PC-9 (cell line): Measurements from ENCODE around the gene OSBPL10. TPM values are rescaled to one million over a fixed set of nuclear protein-coding genes. Genes with fewer than 3 reads are reported as not detected.

Experiments
- BruUV-seq: library from RNA; stranded (reverse); fragments of 400-500 nt; replicated peaks from 2 replicates; lab custom pipeline; 2021; lab: Mats Ljungman, UMichigan
- CTCF ChIA-PET: fragments of 300-600 bp; sonication (Branson Sonifier 250); formaldehyde crosslinking; loops from one replicate; lab custom pipeline; 2022; ENCODE audit warnings: antibody characterized with exemption; lab: Charles Lee
- POLR2A ChIA-PET: fragments of 300-600 bp; sonication (Branson Sonifier 250); formaldehyde crosslinking; loops from one replicate; lab custom pipeline; 2022; ENCODE audit warnings: antibody characterized with exemption; ENCODE audit not compliant: unreplicated experiment; lab: Charles Lee
- DNase-seq, 2 experiments: peaks; one replicate each; pipeline versions ENCODE4 v3.0.0 to v3.0.0-alpha.2; 2015 to 2022; ENCODE audit warnings: mixed read lengths in 1 of 2
- H2AFZ ChIP-seq: fragments of 200-600 bp; sonication (generic); 2 replicates; pipeline ENCODE4 v1.8.1; 2017; ENCODE audit warnings: antibody characterized with exemption
- H3F3A ChIP-seq: fragments of 200-600 bp; sonication (generic); 2 replicates; pipeline ENCODE4 v1.8.1; 2017; ENCODE audit warnings: antibody characterized with exemption, mild to moderate bottlenecking, low read depth; ENCODE audit not compliant: insufficient read depth
- H3K27ac ChIP-seq: fragments of 200-600 bp; sonication (generic); 2 replicates; pipeline ENCODE4 v1.6.1; 2016; ENCODE audit warnings: mixed run types
- H3K27me3 ChIP-seq: fragments of 200-600 bp; sonication (generic); 2 replicates; pipeline ENCODE4 v1.6.1; 2016; ENCODE audit warnings: low read depth, mixed run types; ENCODE audit not compliant: insufficient read depth
- H3K36me3 ChIP-seq: fragments of 200-600 bp; sonication (generic); 2 replicates; pipeline ENCODE4 v1.6.1; 2016; ENCODE audit warnings: low read depth, mixed run types
- H3K4me1 ChIP-seq: fragments of 200-600 bp; sonication (generic); replicated peaks from 2 replicates; pipeline ENCODE4 v1.6.1; 2016; ENCODE audit warnings: mixed run types; ENCODE audit not compliant: insufficient read depth
- H3K4me2 ChIP-seq: fragments of 200-600 bp; sonication (generic); 2 replicates; pipeline ENCODE4 v1.6.1; 2017; ENCODE audit warnings: mixed run types
- H3K4me3 ChIP-seq: fragments of 200-600 bp; sonication (generic); 2 replicates; pipeline ENCODE4 v1.6.1; 2016; ENCODE audit warnings: mixed run types
- H3K79me2 ChIP-seq: fragments of 200-600 bp; sonication (generic); 2 replicates; pipeline ENCODE4 v1.6.1; 2017; ENCODE audit warnings: low read depth, mixed run types
- H3K9me2 ChIP-seq: fragments of 200-600 bp; sonication (generic); 2 replicates; pipeline ENCODE4 v1.8.1; 2017; ENCODE audit warnings: mild to moderate bottlenecking; ENCODE audit not compliant: insufficient read depth
- H3K9me3 ChIP-seq: fragments of 200-600 bp; sonication (generic); 2 replicates; pipeline ENCODE4 v1.8.1; 2016; ENCODE audit warnings: low read depth; ENCODE audit not compliant: insufficient read depth
- H4K20me1 ChIP-seq: fragments of 200-600 bp; sonication (generic); 2 replicates; pipeline ENCODE4 v1.8.1; 2017; ENCODE audit not compliant: insufficient read depth
- CTCF ChIP-seq: fragments of 200-600 bp; sonication (generic); conservative IDR thresholded peaks from 2 replicates; pipeline ENCODE4 v1.6.1; 2017; ENCODE audit warnings: mixed run types, antibody characterized with exemption, mild to moderate bottlenecking, moderate library complexity
- EZH2 ChIP-seq: fragments of 200-600 bp; sonication (generic); IDR thresholded peaks from 2 replicates; pipeline ENCODE4 v1.8.0; 2017; ENCODE audit warnings: antibody characterized with exemption, low read depth
- intact Hi-C: fragments of 100-400 bp; cut with micrococcal nuclease; formaldehyde crosslinking; loops from one replicate; pipeline ENCODE4 v1.10.0; 2022; ENCODE audit not compliant: unreplicated experiment
- total RNA-seq: library from RNA; stranded (reverse); gene quantifications from 2 replicates; pipeline ENCODE4 v1.2.3, GENCODE V29; 2021

Gene OSBPL10
- total RNA-seq, 1 experiment from 2014 or later: 42.0 TPM

- CTCF ChIA-PET: no interaction called here
- Histone ChIP-seq H3K4me3 (no peak overlapping the region), H4K20me1 (no peaks in the 10 kb centered on the region), H3K27ac (no peak overlapping the region), H3K79me2 (peaks cover 4% of the 10 kb centered on the region; the same call in 1 of the 2 replicates), H3K4me2 (no peak overlapping the region), H3K36me3 (no peaks in the 10 kb centered on the region), H2AFZ (no peak overlapping the region), H3F3A (peaks cover 5% of the 10 kb centered on the region; the same call in 1 of the 2 replicates), H3K4me1 (peaks cover 14% of the 10 kb centered on the region), H3K9me3 (no peaks in the 10 kb centered on the region), H3K9me2 (no peaks in the 10 kb centered on the region), H3K27me3 (no peaks in the 10 kb centered on the region)
- POLR2A ChIA-PET: no interaction called here
- TF ChIP-seq CTCF: no peak
- TF ChIP-seq EZH2: no peak
- no peak for DNase-seq
- BruUV-seq: no TSS peak
- intact Hi-C loops: no loop called here
These were observed 6.6 kb downstream of the OSBPL10 start for GRCh38 chr3:31974471-31974870.

DNA sequence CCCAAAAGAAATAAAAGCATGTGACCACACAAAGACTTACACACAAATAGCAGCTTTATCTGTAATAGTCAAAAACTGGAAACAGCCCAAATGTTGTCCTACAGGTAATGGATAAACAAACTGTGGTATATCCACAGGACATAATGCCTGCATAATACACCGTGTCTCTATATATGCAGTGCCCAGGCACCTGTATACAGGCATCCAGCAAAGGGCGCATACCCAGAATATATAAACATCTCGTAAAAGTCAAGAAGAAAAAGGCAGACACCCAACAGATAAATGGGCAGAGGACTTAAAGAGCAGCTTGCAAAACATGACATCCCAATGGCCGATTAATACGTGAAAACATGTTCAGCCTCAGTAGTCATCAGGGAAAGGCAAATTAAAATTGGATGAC, 7.2 kb downstream of the OSBPL10 start:
- H3K36me3 ChIP-seq: no peaks in the 10 kb centered on the region
- no peaks in the 10 kb centered on the region for H3K9me3 ChIP-seq
- DNase-seq: no peak
- H3F3A ChIP-seq: peaks cover 3% of the 10 kb centered on the region; the same call in 1 of the 2 replicates
- no peak overlapping the region for H3K4me2 ChIP-seq
- no peak overlapping the region for H2AFZ ChIP-seq
- BruUV-seq: no TSS peak
- H4K20me1 ChIP-seq: no peaks in the 10 kb centered on the region
- H3K9me2 ChIP-seq: no peaks in the 10 kb centered on the region
- no peak overlapping the region for H3K27ac ChIP-seq
- intact Hi-C loops: no loop called here
- TF ChIP-seq CTCF: no peak
- no peak for TF ChIP-seq EZH2
- CTCF ChIA-PET: no interaction called here
- POLR2A ChIA-PET: no interaction called here
- H3K79me2 ChIP-seq: peaks cover 4% of the 10 kb centered on the region; the same call in 1 of the 2 replicates
- H3K27me3 ChIP-seq: no peaks in the 10 kb centered on the region
- peaks cover 13% of the 10 kb centered on the region for H3K4me1 ChIP-seq
- no peak overlapping the region for H3K4me3 ChIP-seq

GRCh38 chr3:31973081-31973480, 8.0 kb downstream of the OSBPL10 start:
- intact Hi-C loops: no loop called here
- Histone ChIP-seq H3K9me2 (no peaks in the 10 kb centered on the region), H3K9me3 (no peaks in the 10 kb centered on the region), H4K20me1 (no peaks in the 10 kb centered on the region), H3K4me3 (no peak overlapping the region), H3K4me2 (no peak overlapping the region), H3K79me2 (peaks cover 4% of the 10 kb centered on the region; the same call in 1 of the 2 replicates), H3K36me3 (no peaks in the 10 kb centered on the region), H2AFZ (no peak overlapping the region), H3F3A (peaks cover 9% of the 10 kb centered on the region; the same call in 1 of the 2 replicates), H3K27ac (no peak overlapping the region), H3K27me3 (no peaks in the 10 kb centered on the region), H3K4me1 (peaks cover 6% of the 10 kb centered on the region)
- ChIA-PET POLR2A (no interaction called here), CTCF (no interaction called here)
- TF ChIP-seq CTCF (no peak), EZH2 (no peak)
- no TSS peak for BruUV-seq
- DNase-seq: no peak
